Upper lobe of left lung (tissue), 6 donors: ENCODE results near the gene VEZT. TPM values are rescaled to one million over a fixed set of nuclear protein-coding genes. Genes with fewer than 3 reads are reported as not detected.

Experiments
- ATAC-seq, 2 donors: fragments of 200-7000 bp; cut with Tn5 transposase; one replicate each; pipeline ENCODE4 v1.9.1; 2022; ENCODE audit warnings: mild to moderate bottlenecking in 2 of 2, moderate library complexity in 2 of 2; ENCODE audit not compliant: low FRiP score in 2 of 2
- DNase-seq, 2 donors: peaks; one replicate each; pipeline ENCODE4 v3.0.0-alpha.2; 2019 to 2020
- H3K27ac ChIP-seq, 4 donors: fragments of 200-600 bp; sonication (generic); one replicate each; pipeline ENCODE4 v1.5.1; 2016 to 2019
- H3K27me3 ChIP-seq, 4 donors: fragments of 200-600 bp; sonication (generic); one replicate each; pipeline ENCODE4 v1.5.1; 2017 to 2019
- H3K36me3 ChIP-seq, 4 donors: fragments of 200-600 bp; sonication (generic); one replicate each; pipeline ENCODE4 v1.5.1; 2016 to 2019
- H3K4me1 ChIP-seq, 4 donors: fragments of 200-600 bp; sonication (generic); one replicate each; pipeline ENCODE4 v1.5.1; 2018 to 2019
- H3K4me3 ChIP-seq, 4 donors: fragments of 200-600 bp; sonication (generic); one replicate each; pipeline ENCODE4 v1.5.1; 2017 to 2019; ENCODE audit warnings: mild to moderate bottlenecking in 2 of 4, moderate library complexity in 1 of 4
- H3K9me3 ChIP-seq, 4 donors: fragments of 200-600 bp; sonication (generic); one replicate each; pipeline ENCODE4 v1.5.1; 2018 to 2019
- CTCF ChIP-seq, 6 experiments: fragments of 450-650 bp in 4 of 6; fragments of 200-600 bp in 2 of 6; sonication (generic) in 2 of 6; IDR thresholded peaks; one replicate each; pipeline ENCODE4 v1.5.1; 2016 to 2019; ENCODE audit warnings: antibody characterized with exemption in 6 of 6
- EP300 ChIP-seq, 4 donors: sonication (generic); formaldehyde crosslinking; IDR thresholded peaks; one replicate each; pipeline ENCODE4 v1.5.1; 2017; ENCODE audit warnings: antibody characterized with exemption in 4 of 4, control low read depth in 2 of 4
- POLR2A ChIP-seq, 4 donors: fragments of 450-650 bp; IDR thresholded peaks; one replicate each; pipeline ENCODE4 v1.5.1; 2016 to 2017; ENCODE audit warnings: antibody characterized with exemption in 4 of 4, mild to moderate bottlenecking in 2 of 4
- POLR2AphosphoS5 ChIP-seq, 2 donors: sonication (generic); formaldehyde crosslinking; IDR thresholded peaks; one replicate each; pipeline ENCODE4 v1.5.1; 2017; ENCODE audit warnings: antibody characterized with exemption in 2 of 2
- WGBS, 2 donors: methylation state at CpG; one replicate each; pipeline ENCODE4 v1.1.5; 2017 to 2018; 5-methylcytosine and 5-hydroxymethylcytosine counted together
- total RNA-seq, 6 donors: library from RNA; depleted of rRNA in 4 of 6; stranded (reverse); fragments of >200 nt in 4 of 6; gene quantifications; one replicate each; pipeline versions ENCODE4 v1.1.0 to v1.2.1, GENCODE V29; 2016 to 2021
- donor health status: DM: no; HTN: no; CAD: no; lungs with moderate emphysema.
- donor health status: DM: no; HTN: yes; CAD: no; lungs with severe emphysema.

The VEZT gene
- total RNA-seq, 6 donors from 2014 or later: 29.6 to 119 (median 69.5) TPM

DNA sequence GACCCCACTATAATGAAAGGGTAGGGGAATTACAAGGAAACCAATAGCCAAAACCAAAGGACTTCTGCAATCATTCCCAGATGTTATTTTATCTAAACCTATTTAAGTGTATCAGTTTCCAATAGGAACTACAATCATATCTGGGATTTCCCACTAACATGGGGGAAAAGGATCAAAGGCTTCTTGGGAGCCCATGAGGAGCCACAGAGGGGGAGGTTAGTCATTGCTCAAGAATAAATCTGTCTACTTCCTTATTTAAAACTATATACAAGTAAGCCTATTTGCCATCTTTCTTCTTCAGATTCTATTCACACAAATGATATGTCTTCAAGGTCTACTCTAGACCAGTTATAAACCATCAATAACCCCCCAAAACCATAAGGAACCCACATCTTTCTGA is 33.5 kb upstream of the VEZT start:
- Histone ChIP-seq H3K27ac (no peak overlapping the region), H3K9me3 (no peaks in the 10 kb centered on the region), H3K4me3 (no peak overlapping the region), H3K36me3 (peaks cover 0 to 3% (median 0%) of the 10 kb centered on the region in 4 donors), H3K4me1 (no peaks in the 10 kb centered on the region), H3K27me3 (no peaks in the 10 kb centered on the region)
- no peak for ATAC-seq
- no peak for TF ChIP-seq POLR2AphosphoS5 (IDR thresholded peaks at IDR 0.05)
- no peak for TF ChIP-seq CTCF (IDR thresholded peaks at IDR 0.05)
- TF ChIP-seq POLR2A (IDR thresholded peaks at IDR 0.05): no peak
- TF ChIP-seq EP300 (IDR thresholded peaks at IDR 0.05): no peak
- DNase-seq: no peak

DNA sequence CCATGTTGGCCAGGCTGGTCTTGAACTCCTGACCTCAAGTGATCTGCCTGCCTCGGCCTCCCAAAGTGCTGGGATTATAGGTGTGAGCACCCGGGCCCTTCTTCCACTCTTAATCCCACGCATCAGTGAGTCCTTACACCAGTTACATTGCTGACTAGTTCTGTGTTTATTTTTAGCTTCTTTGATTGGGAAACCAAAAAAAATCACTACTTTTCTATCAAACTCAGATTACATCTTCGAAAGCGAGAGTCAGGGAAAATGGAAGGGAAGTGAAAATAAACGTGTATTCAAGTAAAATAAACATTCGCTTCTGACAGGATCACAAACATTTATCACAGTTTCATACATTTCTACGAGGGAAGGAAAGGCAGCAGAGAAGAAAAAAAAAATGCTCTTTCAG is 32.5 kb upstream of the VEZT start:
- peaks cover 0 to 4% (median 0%) of the 10 kb centered on the region in 4 donors for H3K36me3 ChIP-seq
- no peak for DNase-seq
- TF ChIP-seq POLR2A (IDR thresholded peaks at IDR 0.05): no peak
- no peak for TF ChIP-seq EP300 (IDR thresholded peaks at IDR 0.05)
- TF ChIP-seq CTCF (IDR thresholded peaks at IDR 0.05): no peak
- TF ChIP-seq POLR2AphosphoS5 (IDR thresholded peaks at IDR 0.05): no peak
- H3K27ac ChIP-seq: no peak overlapping the region
- H3K4me3 ChIP-seq: no peak overlapping the region
- no peaks in the 10 kb centered on the region for H3K9me3 ChIP-seq
- H3K27me3 ChIP-seq: no peaks in the 10 kb centered on the region
- 55 to 64% methylated on average over 8 of the region's 8 CpGs for WGBS, 2 donors
- no peak for ATAC-seq
- H3K4me1 ChIP-seq: no peaks in the 10 kb centered on the region

DNA sequence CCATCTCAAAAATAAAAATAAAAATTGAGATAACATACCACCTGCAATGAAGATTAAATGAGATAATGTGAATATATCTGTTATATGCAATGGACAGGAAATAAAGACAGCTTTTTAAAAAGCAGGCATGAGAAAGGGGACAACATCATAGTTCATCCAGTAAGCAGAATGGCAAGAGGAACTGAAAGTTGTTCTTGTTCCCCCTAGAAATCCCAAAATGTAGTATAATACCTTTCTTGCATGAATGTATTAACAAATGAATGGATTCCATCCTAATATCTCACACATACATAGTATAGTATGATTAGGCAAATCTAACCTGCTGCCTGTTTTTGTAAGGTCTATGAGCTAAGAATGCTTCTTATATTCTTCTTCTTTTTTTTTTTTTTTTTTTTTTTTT is 31.8 kb upstream of the VEZT start:
- Histone ChIP-seq H3K27me3 (no peaks in the 10 kb centered on the region), H3K9me3 (no peaks in the 10 kb centered on the region), H3K36me3 (peaks cover 0 to 4% (median 0%) of the 10 kb centered on the region in 4 donors), H3K4me1 (no peaks in the 10 kb centered on the region), H3K27ac (no peak overlapping the region), H3K4me3 (no peak overlapping the region)
- DNase-seq (no peak), ATAC-seq (no peak)
- TF ChIP-seq EP300 (IDR thresholded peaks at IDR 0.05): no peak
- no peak for TF ChIP-seq CTCF (IDR thresholded peaks at IDR 0.05)
- no peak for TF ChIP-seq POLR2A (IDR thresholded peaks at IDR 0.05)
- no peak for TF ChIP-seq POLR2AphosphoS5 (IDR thresholded peaks at IDR 0.05)

DNA sequence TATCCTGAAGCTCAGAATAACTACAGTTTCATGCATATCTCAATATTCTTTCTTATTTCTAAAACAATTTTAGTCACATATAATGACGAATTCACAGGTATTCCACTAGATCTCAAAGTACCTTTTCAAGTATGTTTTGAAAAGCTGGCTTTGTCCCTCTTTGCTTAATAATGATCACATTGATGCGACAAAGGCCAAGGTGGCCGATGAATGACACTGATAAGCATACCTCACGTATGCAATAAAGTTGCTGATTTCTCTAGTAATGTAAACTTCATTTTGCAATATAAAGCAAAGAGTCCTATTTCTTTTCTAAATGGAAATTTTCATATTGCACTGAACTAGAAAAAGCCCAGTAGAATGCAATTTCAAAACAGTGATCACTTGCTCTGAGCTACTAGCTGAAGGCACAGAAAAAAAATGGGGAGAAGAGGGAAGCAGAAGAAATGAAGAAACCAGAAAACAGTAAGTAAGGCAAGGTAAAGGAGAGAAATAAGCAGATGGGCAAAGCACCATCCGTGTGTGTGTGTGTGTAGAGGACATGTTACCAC is 29.7 kb upstream of the VEZT start:
- no peak for ATAC-seq
- H3K4me3 ChIP-seq: no peak overlapping the region
- no peak for DNase-seq
- peaks cover 0 to 6% (median 0%) of the 10 kb centered on the region in 4 donors for H3K4me1 ChIP-seq
- WGBS, 2 donors: 83 to 85% methylated on average over 5 of the region's 5 CpGs
- peaks cover 0 to 4% (median 0%) of the 10 kb centered on the region in 4 donors for H3K36me3 ChIP-seq
- TF ChIP-seq EP300 (IDR thresholded peaks at IDR 0.05) (no peak), CTCF (IDR thresholded peaks at IDR 0.05) (no peak), POLR2A (IDR thresholded peaks at IDR 0.05) (no peak), POLR2AphosphoS5 (IDR thresholded peaks at IDR 0.05) (no peak)
- no peaks in the 10 kb centered on the region for H3K9me3 ChIP-seq
- no peaks in the 10 kb centered on the region for H3K27me3 ChIP-seq
- H3K27ac ChIP-seq: no peak overlapping the region

GRCh38 chr12:95191060-95191696 is 26.4 kb upstream of the VEZT start:
- Histone ChIP-seq H3K27ac (no peak overlapping the region), H3K9me3 (no peaks in the 10 kb centered on the region), H3K36me3 (peaks cover 0 to 4% (median 0%) of the 10 kb centered on the region in 4 donors), H3K4me3 (no peak overlapping the region), H3K27me3 (no peaks in the 10 kb centered on the region), H3K4me1 (peaks cover 0 to 6% (median 0%) of the 10 kb centered on the region in 4 donors)
- no peak for DNase-seq
- 84 to 85% methylated on average over 1 of the region's 1 CpG for WGBS, 2 donors
- no peak for ATAC-seq
- TF ChIP-seq POLR2A (IDR thresholded peaks at IDR 0.05): no peak
- no peak for TF ChIP-seq CTCF (IDR thresholded peaks at IDR 0.05)
- no peak for TF ChIP-seq POLR2AphosphoS5 (IDR thresholded peaks at IDR 0.05)
- TF ChIP-seq EP300 (IDR thresholded peaks at IDR 0.05): no peak
